Thyroid gland (tissue), 4 donors: ENCODE measurements around the gene DDX23.

ENCODE experiments used
- POLR2A ChIP-seq, 2 donors: fragments of 450-650 bp; IDR thresholded peaks; one replicate each; pipeline ENCODE4 v1.6.1; 2017; ENCODE audit warnings: antibody characterized with exemption in 2 of 2, mild to moderate bottlenecking in 2 of 2, moderate library complexity in 1 of 2
- TF ChIP-seq, protein P1 (sequence below), 6 experiments: fragments of 200-600 bp in 3 of 6; fragments of 450-650 bp in 3 of 6; sonication (generic) in 3 of 6; IDR thresholded peaks; one replicate each; pipeline ENCODE4 v1.5.1; 2016 to 2019; ENCODE audit warnings: antibody characterized with exemption in 6 of 6, mild to moderate bottlenecking in 2 of 6, inconsistent platforms in 1 of 6, moderate library complexity in 1 of 6

DNA sequence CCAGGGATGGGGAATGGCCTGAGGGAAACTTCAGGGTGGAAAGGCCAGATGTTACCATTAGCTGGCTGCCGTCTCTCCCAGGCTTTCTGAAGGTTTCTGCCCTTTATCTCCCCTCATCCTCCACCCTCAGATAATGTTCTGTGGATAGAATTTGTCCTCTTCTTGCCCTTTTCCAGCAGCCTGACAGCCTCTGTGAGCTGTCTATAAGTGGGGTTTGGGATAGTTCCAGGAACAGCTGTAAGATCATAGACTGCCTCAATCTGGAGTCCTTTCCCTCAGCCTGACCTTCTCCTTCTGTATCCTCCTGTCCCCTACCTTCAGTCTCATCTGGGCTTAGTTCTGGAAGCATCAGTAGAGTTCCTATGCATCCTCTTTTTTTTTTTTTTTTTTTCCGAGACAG lies 16.5 kb upstream of the DDX23 start:
- TF ChIP-seq, protein P1, sequence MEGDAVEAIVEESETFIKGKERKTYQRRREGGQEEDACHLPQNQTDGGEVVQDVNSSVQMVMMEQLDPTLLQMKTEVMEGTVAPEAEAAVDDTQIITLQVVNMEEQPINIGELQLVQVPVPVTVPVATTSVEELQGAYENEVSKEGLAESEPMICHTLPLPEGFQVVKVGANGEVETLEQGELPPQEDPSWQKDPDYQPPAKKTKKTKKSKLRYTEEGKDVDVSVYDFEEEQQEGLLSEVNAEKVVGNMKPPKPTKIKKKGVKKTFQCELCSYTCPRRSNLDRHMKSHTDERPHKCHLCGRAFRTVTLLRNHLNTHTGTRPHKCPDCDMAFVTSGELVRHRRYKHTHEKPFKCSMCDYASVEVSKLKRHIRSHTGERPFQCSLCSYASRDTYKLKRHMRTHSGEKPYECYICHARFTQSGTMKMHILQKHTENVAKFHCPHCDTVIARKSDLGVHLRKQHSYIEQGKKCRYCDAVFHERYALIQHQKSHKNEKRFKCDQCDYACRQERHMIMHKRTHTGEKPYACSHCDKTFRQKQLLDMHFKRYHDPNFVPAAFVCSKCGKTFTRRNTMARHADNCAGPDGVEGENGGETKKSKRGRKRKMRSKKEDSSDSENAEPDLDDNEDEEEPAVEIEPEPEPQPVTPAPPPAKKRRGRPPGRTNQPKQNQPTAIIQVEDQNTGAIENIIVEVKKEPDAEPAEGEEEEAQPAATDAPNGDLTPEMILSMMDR (IDR thresholded peaks at IDR 0.05): no peak
- no peak for TF ChIP-seq POLR2A (IDR thresholded peaks at IDR 0.05)
